GM23338 (cell line): ENCODE data around the gene BARD1. TPM values are rescaled to one million over a fixed set of nuclear protein-coding genes. Genes with fewer than 3 reads are reported as not detected.
"Not testable (repeated sequence)": the region's sequence is repeated elsewhere in the genome, so short reads cannot be mapped to it uniquely, and the experiment has no call there.

Experiments
- ATAC-seq: fragments of 200-7000 bp; cut with Tn5 transposase; 3 replicates; pipeline ENCODE4 v1.9.1; 2020
- DNase-seq: peaks from one replicate; pipeline ENCODE4 v3.0.0-alpha.2; 2015; ENCODE audit warnings: low spot score
- H2AFZ ChIP-seq: fragments of 200-600 bp; sonication (generic); 2 replicates; pipeline ENCODE4 v1.8.0; 2016; ENCODE audit warnings: antibody characterized with exemption, mild to moderate bottlenecking, moderate library complexity
- H3F3A ChIP-seq: fragments of 200-600 bp; sonication (generic); replicated peaks from 2 replicates; pipeline ENCODE4 v1.8.0; 2017; ENCODE audit warnings: antibody characterized with exemption, mixed run types, low read depth
- H3K27ac ChIP-seq: fragments of 200-600 bp; sonication (generic); 2 replicates; pipeline ENCODE4 v1.6.1; 2016; ENCODE audit warnings: low read depth
- H3K27me3 ChIP-seq: fragments of 200-600 bp; sonication (generic); 2 replicates; pipeline ENCODE4 v1.8.0; 2016; ENCODE audit warnings: mild to moderate bottlenecking, mixed run types, moderate library complexity; ENCODE audit not compliant: insufficient read depth
- H3K36me3 ChIP-seq: fragments of 200-600 bp; sonication (generic); 2 replicates; pipeline ENCODE4 v1.8.0; 2016; ENCODE audit warnings: mild to moderate bottlenecking; ENCODE audit not compliant: insufficient read depth
- H3K4me1 ChIP-seq: fragments of 200-600 bp; sonication (generic); 2 replicates; pipeline ENCODE4 v1.8.0; 2016; ENCODE audit warnings: mild to moderate bottlenecking, moderate library complexity; ENCODE audit not compliant: insufficient read depth
- H3K4me2 ChIP-seq: fragments of 200-600 bp; sonication (generic); 2 replicates; pipeline ENCODE4 v1.7.1; 2017; ENCODE audit warnings: mixed run types
- H3K4me3 ChIP-seq: fragments of 200-600 bp; sonication (generic); 2 replicates; pipeline ENCODE4 v1.6.1; 2016; ENCODE audit warnings: mixed run types
- H3K79me2 ChIP-seq: fragments of 200-600 bp; sonication (generic); replicated peaks from 2 replicates; pipeline ENCODE4 v1.8.0; 2017; ENCODE audit warnings: mild to moderate bottlenecking; ENCODE audit not compliant: insufficient read depth
- H3K9me2 ChIP-seq: fragments of 200-600 bp; sonication (generic); 2 replicates; pipeline ENCODE4 v1.8.0; 2017; ENCODE audit not compliant: insufficient read depth
- H4K20me1 ChIP-seq: fragments of 200-600 bp; sonication (generic); replicated peaks from 2 replicates; pipeline ENCODE4 v1.8.0; 2017; ENCODE audit warnings: mild to moderate bottlenecking; ENCODE audit not compliant: insufficient read depth
- H3K27ac Mint-ChIP-seq: 2 replicates; pipeline ENCODE4 v1.8.0; 2020; ENCODE audit warnings: inconsistent platforms, mild to moderate bottlenecking, moderate library complexity, mixed read lengths
- H3K27me3 Mint-ChIP-seq: 3 replicates; pipeline ENCODE4 v1.8.0; 2022; ENCODE audit warnings: low read depth, mild to moderate bottlenecking, moderate library complexity, mixed read lengths, inconsistent platforms; ENCODE audit not compliant: insufficient read depth, poor library complexity
- H3K36me3 Mint-ChIP-seq: 3 replicates; pipeline ENCODE4 v1.8.0; 2021; ENCODE audit warnings: low read depth, mild to moderate bottlenecking, inconsistent platforms, moderate library complexity, mixed read lengths
- H3K4me1 Mint-ChIP-seq: 3 replicates; pipeline ENCODE4 v1.8.0; 2020; ENCODE audit warnings: mild to moderate bottlenecking, inconsistent platforms, mixed read lengths
- H3K4me3 Mint-ChIP-seq: 3 replicates; pipeline ENCODE4 v1.8.0; 2021; ENCODE audit warnings: moderate library complexity, mild to moderate bottlenecking, inconsistent platforms, mixed read lengths
- H3K9me3 Mint-ChIP-seq: 3 replicates; pipeline ENCODE4 v1.8.0; 2020; ENCODE audit warnings: moderate library complexity, mild to moderate bottlenecking, inconsistent platforms, mixed read lengths
- CREB1 ChIP-seq: fragments of 250-450 bp; sonication (Bioruptor Pico); IDR thresholded peaks from 2 replicates; pipeline ENCODE4 v1.5.0; 2020; ENCODE audit warnings: low read depth, mild to moderate bottlenecking, moderate library complexity
- CTCF ChIP-seq, 2 experiments: fragments of 200-600 bp in 1 of 2; sonication (generic) in 1 of 2; conservative IDR thresholded peaks; 2 replicates each; pipeline versions ENCODE4 v1.5.1 to v1.6.1; 2016 to 2017; ENCODE audit warnings: antibody characterized with exemption in 2 of 2, low read depth in 2 of 2, mild to moderate bottlenecking in 2 of 2, moderate library complexity in 1 of 2
- EZH2 ChIP-seq: fragments of 200-600 bp; sonication (generic); IDR thresholded peaks from one replicate; pipeline ENCODE4 v1.8.0; 2017; ENCODE audit warnings: antibody characterized with exemption, mild to moderate bottlenecking, low read depth; ENCODE audit not compliant: unreplicated experiment
- EZH2phosphoT487 ChIP-seq: fragments of 200-600 bp; sonication (generic); IDR thresholded peaks from one replicate; pipeline ENCODE4 v1.8.1; 2018; ENCODE audit warnings: antibody characterized with exemption; ENCODE audit not compliant: unreplicated experiment
- JUNB ChIP-seq: IDR thresholded peaks from one replicate; pipeline ENCODE4 v1.6.1; 2016; ENCODE audit warnings: antibody characterized with exemption; ENCODE audit not compliant: unreplicated experiment
- NANOG ChIP-seq: IDR thresholded peaks from 2 replicates; pipeline ENCODE4 v1.6.1; 2016; ENCODE audit warnings: antibody characterized with exemption, borderline replicate concordance
- REST ChIP-seq: IDR thresholded peaks from one replicate; pipeline ENCODE4 v1.6.1; 2018; ENCODE audit warnings: antibody characterized with exemption; ENCODE audit not compliant: unreplicated experiment
- STAT1 ChIP-seq: IDR thresholded peaks from one replicate; pipeline ENCODE4 v1.6.1; 2016; ENCODE audit warnings: antibody characterized with exemption; ENCODE audit not compliant: unreplicated experiment
- ZNF114 ChIP-seq: fragments of 250-450 bp; sonication (Bioruptor Pico); IDR thresholded peaks from 2 replicates; pipeline ENCODE4 v1.5.0; 2020; ENCODE audit warnings: mild to moderate bottlenecking, moderate library complexity
- ZNF331 ChIP-seq: fragments of 250-450 bp; sonication (Bioruptor Pico); IDR thresholded peaks from 2 replicates; pipeline ENCODE4 v1.5.0; 2020; ENCODE audit warnings: low read depth, mild to moderate bottlenecking, moderate library complexity
- ZNF462 ChIP-seq: fragments of 250-450 bp; sonication (Bioruptor Pico); IDR thresholded peaks from 2 replicates; pipeline ENCODE4 v1.5.0; 2020; ENCODE audit warnings: mild to moderate bottlenecking, moderate library complexity
- polyA plus RNA-seq: library from polyadenylated mRNA; unstranded; fragments of >200 nt; fragmentation: Nextera tagmentation; extraction: Ambion mirVana; gene quantifications from 2 replicates; pipeline ENCODE4 v1.2.1, GENCODE V29; 2016
- total RNA-seq: library from RNA; depleted of rRNA; stranded (reverse); fragments of >200 nt; shearing (Covaris generic); gene quantifications from 2 replicates; pipeline ENCODE4 v1.2.3, GENCODE V29; 2014

Gene BARD1
- total and polyA plus RNA-seq, 2 experiments from 2014 or later, result 33.9 to 61.0 TPM

- Histone ChIP-seq H4K20me1 (peaks cover 12% of the 10 kb centered on the region), H3K4me1 (peaks cover 11% of the 10 kb centered on the region; the same call in 1 of the 2 replicates), H3K36me3 (peaks cover 21% of the 10 kb centered on the region; the same call in 1 of the 2 replicates), H3K79me2 (peaks cover 81% of the 10 kb centered on the region)
- H3K4me3 ChIP-seq, H3K4me1 Mint-ChIP-seq, H3K27me3 ChIP-seq, H3K4me2 ChIP-seq, H3K4me3 Mint-ChIP-seq, DNase-seq, ATAC-seq, H3K27me3 Mint-ChIP-seq, H3K27ac ChIP-seq, H3F3A ChIP-seq, H3K9me3 Mint-ChIP-seq, H3K27ac Mint-ChIP-seq, H3K9me2 ChIP-seq, H2AFZ ChIP-seq: not testable (repeated sequence)
- peaks cover 63% of the 10 kb centered on the region for H3K36me3 Mint-ChIP-seq
Observed at GRCh38 chr2:214783181-214783580, 26.3 kb downstream of the BARD1 start.

GRCh38 chr2:214782671-214783070 is 26.8 kb downstream of the BARD1 start:
- no peak overlapping the region for H3K27ac Mint-ChIP-seq
- ATAC-seq, result no peak
- Histone ChIP-seq H3F3A (no peaks in the 10 kb centered on the region), H3K27me3 (no peaks in the 10 kb centered on the region), H3K36me3 (peaks cover 21% of the 10 kb centered on the region; the same call in 1 of the 2 replicates), H2AFZ (no peak overlapping the region), H4K20me1 (peaks cover 11% of the 10 kb centered on the region), H3K4me2 (no peak overlapping the region), H3K4me3 (no peak overlapping the region), H3K9me2 (no peaks in the 10 kb centered on the region), H3K79me2 (peaks cover 79% of the 10 kb centered on the region), H3K4me1 (peaks cover 11% of the 10 kb centered on the region; the same call in 1 of the 2 replicates), H3K27ac (no peak overlapping the region)
- H3K4me1 Mint-ChIP-seq, result peaks cover 9% of the 10 kb centered on the region; the same call in 2 of the 3 replicates
- no peak overlapping the region for H3K4me3 Mint-ChIP-seq
- DNase-seq, result no peak
- H3K9me3 Mint-ChIP-seq, result peaks cover 4% of the 10 kb centered on the region; the same call in 2 of the 3 replicates
- peaks cover 65% of the 10 kb centered on the region for H3K36me3 Mint-ChIP-seq
- H3K27me3 Mint-ChIP-seq, result no peaks in the 10 kb centered on the region
- TF ChIP-seq NANOG (no peak), EZH2phosphoT487 (no peak), CTCF (conservative IDR thresholded peaks at IDR 0.05; ENCODE audit: low read depth in 2 of 2) (no peak), STAT1 (no peak), ZNF114 (no peak), REST (no peak), ZNF462 (no peak), ZNF331 (CRISPR knock-in tag) (no peak), CREB1 (no peak), EZH2 (no peak), JUNB (no peak)
